ENCODE results near the gene PEX14. TPM values are rescaled to one million over a fixed set of nuclear protein-coding genes. Genes with fewer than 3 reads are reported as not detected.

The PEX14 gene
- polyA plus RNA-seq, 1 donor (not counting 4 experiments of a cell fraction or from before 2014, with no cell fraction given): 8.4 TPM

- H3K4me1 ChIP-seq (ENCODE audit: control insufficient read depth, extremely low read depth, insufficient read depth, low read length): peaks cover 12% of the 10 kb centered on the region
- DNase-seq (ENCODE audit: low read depth, low spot score): no peak
- TF ChIP-seq EZH2 (IDR thresholded peaks at IDR 0.05; ENCODE audit: low read length): no peak
- no peak for TF ChIP-seq CTCF (optimal IDR thresholded peaks at IDR 0.05 in 1 of 3, IDR thresholded peaks at IDR 0.05 in 1 of 3, conservative IDR thresholded peaks at IDR 0.05 in 1 of 3; ENCODE audit: extremely low read depth in 1 of 3, insufficient read depth in 2 of 3, low read length in 3 of 3)
- H3K79me2 ChIP-seq (ENCODE audit: control insufficient read depth, insufficient read depth, low read length): no peaks in the 10 kb centered on the region
- no peaks in the 10 kb centered on the region for H4K20me1 ChIP-seq (ENCODE audit: control insufficient read depth, extremely low read depth, insufficient read depth, low read length)
- no peaks in the 10 kb centered on the region for H3K27me3 ChIP-seq (ENCODE audit: control insufficient read depth, extremely low read depth, insufficient read depth, low read length)
- dilution Hi-C loops (cut with MboI; ENCODE audit: extremely low pct_ligation_motif_present, low sequenced_read_pairs): no loop called here
- H3K36me3 ChIP-seq (ENCODE audit: control insufficient read depth in 2 of 2, extremely low read depth in 1 of 2, insufficient read depth in 2 of 2, low read length in 2 of 2): peaks cover 3 to 5% of the 10 kb centered on the region in 2 experiments
- no peak for FAIRE-seq
- H3K27ac ChIP-seq (ENCODE audit: control insufficient read depth, insufficient read depth, low read length): no peak overlapping the region
- H3K4me3 ChIP-seq (ENCODE audit: control insufficient read depth in 2 of 3, extremely low read depth in 1 of 3, insufficient read depth in 2 of 3, low read depth in 1 of 3, low read length in 3 of 3): no peak overlapping the region
- no peak overlapping the region for H3K4me2 ChIP-seq (ENCODE audit: control insufficient read depth, extremely low read depth, insufficient read depth, low read depth, low read length)
- H2AFZ ChIP-seq (ENCODE audit: control insufficient read depth, low read length): no peak overlapping the region
- H3K9me1 ChIP-seq (ENCODE audit: control insufficient read depth, extremely low read depth, insufficient read depth, low read length): no peaks in the 10 kb centered on the region
- H3K9me3 ChIP-seq (ENCODE audit: control insufficient read depth, low read depth, low read length): no peaks in the 10 kb centered on the region
- H3K9ac ChIP-seq (ENCODE audit: control insufficient read depth, extremely low read depth, insufficient read depth, low read length): no peak overlapping the region
Measured at GRCh38 chr1:10617931-10618885, 143.5 kb downstream of the PEX14 start.

GRCh38 chr1:10620776-10621175 is 146.0 kb downstream of the PEX14 start:
- no peaks in the 10 kb centered on the region for H3K27me3 ChIP-seq (ENCODE audit: control insufficient read depth, extremely low read depth, insufficient read depth, low read length)
- no peak overlapping the region for H3K4me2 ChIP-seq (ENCODE audit: control insufficient read depth, extremely low read depth, insufficient read depth, low read depth, low read length)
- H3K36me3 ChIP-seq (ENCODE audit: control insufficient read depth in 2 of 2, extremely low read depth in 1 of 2, insufficient read depth in 2 of 2, low read length in 2 of 2): peaks cover 7 to 9% of the 10 kb centered on the region in 2 experiments
- DNase-seq (ENCODE audit: low read depth, low spot score) (no peak), FAIRE-seq (no peak)
- no peaks in the 10 kb centered on the region for H4K20me1 ChIP-seq (ENCODE audit: control insufficient read depth, extremely low read depth, insufficient read depth, low read length)
- TF ChIP-seq EZH2 (IDR thresholded peaks at IDR 0.05; ENCODE audit: low read length) (no peak), CTCF (optimal IDR thresholded peaks at IDR 0.05 in 1 of 3, IDR thresholded peaks at IDR 0.05 in 1 of 3, conservative IDR thresholded peaks at IDR 0.05 in 1 of 3; ENCODE audit: extremely low read depth in 1 of 3, insufficient read depth in 2 of 3, low read length in 3 of 3) (no peak)
- H3K9ac ChIP-seq (ENCODE audit: control insufficient read depth, extremely low read depth, insufficient read depth, low read length): no peak overlapping the region
- no peaks in the 10 kb centered on the region for H3K79me2 ChIP-seq (ENCODE audit: control insufficient read depth, insufficient read depth, low read length)
- dilution Hi-C loops (cut with MboI; ENCODE audit: extremely low pct_ligation_motif_present, low sequenced_read_pairs): no loop called here
- H2AFZ ChIP-seq (ENCODE audit: control insufficient read depth, low read length): no peak overlapping the region
- H3K4me3 ChIP-seq (ENCODE audit: control insufficient read depth in 2 of 3, extremely low read depth in 1 of 3, insufficient read depth in 2 of 3, low read depth in 1 of 3, low read length in 3 of 3): no peak overlapping the region
- no peak overlapping the region for H3K27ac ChIP-seq (ENCODE audit: control insufficient read depth, insufficient read depth, low read length)
- H3K4me1 ChIP-seq (ENCODE audit: control insufficient read depth, extremely low read depth, insufficient read depth, low read length): peaks cover 12% of the 10 kb centered on the region
- no peaks in the 10 kb centered on the region for H3K9me3 ChIP-seq (ENCODE audit: control insufficient read depth, low read depth, low read length)
- no peaks in the 10 kb centered on the region for H3K9me1 ChIP-seq (ENCODE audit: control insufficient read depth, extremely low read depth, insufficient read depth, low read length)

Data from keratinocyte (primary cell).